Bronchial epithelial cell (primary cell): Measurements from ENCODE around the gene MTHFD1. TPM values are rescaled to one million over a fixed set of nuclear protein-coding genes. Genes with fewer than 3 reads are reported as not detected.

Experiments used
- DNase-seq: peaks from one replicate; pipeline ENCODE4 v3.0.0-alpha.2; 2010; ENCODE audit warnings: low read depth
- FAIRE-seq: peaks from 2 replicates; lab custom pipeline; 2011; peaks lifted over from hg19 to GRCh38; lab: Jason Lieb, UNC
- H3K27me3 ChIP-seq: 2 replicates; pipeline ENCODE4 v1.5.1; 2011; ENCODE audit warnings: low read length; ENCODE audit not compliant: control insufficient read depth, insufficient read depth
- H3K36me3 ChIP-seq: 2 replicates; pipeline ENCODE4 v1.5.1; 2011; ENCODE audit warnings: low read length; ENCODE audit not compliant: control insufficient read depth, insufficient read depth
- H3K4me3 ChIP-seq: 2 replicates; pipeline ENCODE4 v1.5.1; 2011; ENCODE audit warnings: mild to moderate bottlenecking, low read depth, low read length, control low read depth
- total RNA-seq: library from RNA; depleted of rRNA; stranded (reverse); fragments of >200 nt; gene quantifications from 2 replicates; pipeline ENCODE4 v1.2.1, GENCODE V29; 2014
- TF ChIP-seq, protein P1 (sequence below): IDR thresholded peaks from 2 replicates; pipeline ENCODE4 v1.5.1; 2011; ENCODE audit warnings: mild to moderate bottlenecking, moderate library complexity, low read length, control low read depth, inconsistent platforms; ENCODE audit not compliant: insufficient read depth, severe bottlenecking

MTHFD1 gene
- total RNA-seq, 1 donor from 2014 or later, result 35.5 TPM

- TF ChIP-seq, protein P1, sequence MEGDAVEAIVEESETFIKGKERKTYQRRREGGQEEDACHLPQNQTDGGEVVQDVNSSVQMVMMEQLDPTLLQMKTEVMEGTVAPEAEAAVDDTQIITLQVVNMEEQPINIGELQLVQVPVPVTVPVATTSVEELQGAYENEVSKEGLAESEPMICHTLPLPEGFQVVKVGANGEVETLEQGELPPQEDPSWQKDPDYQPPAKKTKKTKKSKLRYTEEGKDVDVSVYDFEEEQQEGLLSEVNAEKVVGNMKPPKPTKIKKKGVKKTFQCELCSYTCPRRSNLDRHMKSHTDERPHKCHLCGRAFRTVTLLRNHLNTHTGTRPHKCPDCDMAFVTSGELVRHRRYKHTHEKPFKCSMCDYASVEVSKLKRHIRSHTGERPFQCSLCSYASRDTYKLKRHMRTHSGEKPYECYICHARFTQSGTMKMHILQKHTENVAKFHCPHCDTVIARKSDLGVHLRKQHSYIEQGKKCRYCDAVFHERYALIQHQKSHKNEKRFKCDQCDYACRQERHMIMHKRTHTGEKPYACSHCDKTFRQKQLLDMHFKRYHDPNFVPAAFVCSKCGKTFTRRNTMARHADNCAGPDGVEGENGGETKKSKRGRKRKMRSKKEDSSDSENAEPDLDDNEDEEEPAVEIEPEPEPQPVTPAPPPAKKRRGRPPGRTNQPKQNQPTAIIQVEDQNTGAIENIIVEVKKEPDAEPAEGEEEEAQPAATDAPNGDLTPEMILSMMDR, result no peak
- H3K36me3 ChIP-seq, result peaks cover 1% of the 10 kb centered on the region
- no peak for DNase-seq
- H3K4me3 ChIP-seq, result no peak overlapping the region
- no peak for FAIRE-seq
- H3K27me3 ChIP-seq, result no peaks in the 10 kb centered on the region
These were observed 13.8 kb downstream of the MTHFD1 start for GRCh38 chr14:64401949-64402348.

- Histone ChIP-seq H3K27me3 (no peaks in the 10 kb centered on the region), H3K4me3 (no peak overlapping the region), H3K36me3 (no peaks in the 10 kb centered on the region)
- no peak for DNase-seq
- FAIRE-seq, result no peak
- TF ChIP-seq, protein P1, result no peak
These were observed 17.1 kb downstream of the MTHFD1 start for GRCh38 chr14:64405295-64405694.

DNA sequence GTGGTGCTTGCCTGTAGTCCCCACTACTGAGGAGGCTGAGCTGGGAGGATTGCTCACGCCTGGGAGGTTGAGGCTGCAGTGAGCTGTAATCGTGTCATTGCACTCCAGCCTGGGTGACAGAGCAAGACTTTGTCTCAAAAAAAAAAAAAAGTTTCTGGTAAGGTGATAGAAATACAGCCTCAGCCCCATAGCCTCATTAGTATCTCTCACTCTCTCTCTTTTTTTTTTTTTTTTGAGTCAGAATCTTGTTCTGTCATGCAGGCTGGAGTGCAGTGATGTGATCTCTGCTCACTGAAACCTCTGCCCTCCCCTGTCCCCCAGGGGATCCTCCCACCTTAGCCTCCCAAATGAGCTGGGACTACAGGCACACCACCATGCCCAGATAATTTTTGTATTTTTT, 19.2 kb downstream of the MTHFD1 start:
- FAIRE-seq, result no peak
- DNase-seq, result peak; percentile 28
- H3K36me3 ChIP-seq, result no peaks in the 10 kb centered on the region
- no peak overlapping the region for H3K4me3 ChIP-seq
- TF ChIP-seq, protein P1, result no peak
- H3K27me3 ChIP-seq, result no peaks in the 10 kb centered on the region

- no peaks in the 10 kb centered on the region for H3K36me3 ChIP-seq
- no peak overlapping the region for H3K4me3 ChIP-seq
- TF ChIP-seq, protein P1, result no peak
- no peak for DNase-seq
- FAIRE-seq, result no peak
- H3K27me3 ChIP-seq, result no peaks in the 10 kb centered on the region
These were observed 21.2 kb downstream of the MTHFD1 start for GRCh38 chr14:64409126-64409920.

DNA sequence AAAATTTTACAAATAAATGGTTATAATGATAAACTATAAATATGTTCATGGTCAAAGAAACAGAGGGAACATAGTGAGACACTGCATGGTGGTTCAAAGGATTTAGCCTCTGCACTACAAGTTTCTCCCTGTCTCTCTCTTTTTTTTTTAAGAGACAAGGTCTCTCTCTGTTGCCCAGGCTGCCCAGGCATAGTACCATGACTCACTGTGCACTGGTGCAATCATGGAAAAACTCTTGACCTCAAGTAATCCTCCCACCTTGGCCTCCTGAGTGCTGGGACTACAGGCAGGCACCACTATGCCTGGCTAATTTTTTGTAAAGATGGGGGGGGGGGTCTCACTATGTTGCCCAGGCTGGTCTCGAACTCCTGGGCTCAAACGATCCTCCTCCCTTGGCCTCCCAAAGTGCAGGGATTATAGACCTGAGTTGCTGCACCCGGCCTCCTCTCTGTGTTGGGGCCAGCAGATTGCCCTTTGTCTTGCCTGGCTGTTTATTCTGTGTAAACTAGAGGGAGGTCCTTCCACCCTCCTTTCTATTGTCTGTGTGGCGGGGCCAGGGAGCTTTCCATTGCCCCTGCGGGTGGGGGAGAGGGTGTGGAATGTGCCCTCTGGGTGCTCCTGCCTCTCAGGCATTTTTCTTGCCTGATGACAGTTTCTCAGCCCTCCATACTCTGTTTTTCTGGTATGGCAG, 22.1 kb downstream of the MTHFD1 start:
- H3K36me3 ChIP-seq, result no peaks in the 10 kb centered on the region

More for the DNA sequence above, 22.1 kb downstream of the MTHFD1 start:
- Histone ChIP-seq H3K27me3 (no peaks in the 10 kb centered on the region), H3K4me3 (no peak overlapping the region)
- DNase-seq (peak; percentile 69), FAIRE-seq (no peak)
- TF ChIP-seq, protein P1, result no peak
